GM19193 (cell line): ENCODE results near the gene MEGF9.

Experiments used
- POLR2A ChIP-seq: IDR thresholded peaks from 4 replicates; pipeline ENCODE4 v1.6.1; 2011; ENCODE audit not compliant: insufficient read depth, insufficient read length; ENCODE audit errors: extremely low read depth

Gene MEGF9

GRCh38 chr9:120593250-120593954, 120.9 kb downstream of the MEGF9 start:
- no peak for TF ChIP-seq POLR2A

GRCh38 chr9:120592210-120592609, 122.1 kb downstream of the MEGF9 start:
- no peak for TF ChIP-seq POLR2A

GRCh38 chr9:120587328-120587727, 126.9 kb downstream of the MEGF9 start:
- no peak for TF ChIP-seq POLR2A

GRCh38 chr9:120583958-120584369, 130.3 kb downstream of the MEGF9 start:
- no peak for TF ChIP-seq POLR2A

DNA sequence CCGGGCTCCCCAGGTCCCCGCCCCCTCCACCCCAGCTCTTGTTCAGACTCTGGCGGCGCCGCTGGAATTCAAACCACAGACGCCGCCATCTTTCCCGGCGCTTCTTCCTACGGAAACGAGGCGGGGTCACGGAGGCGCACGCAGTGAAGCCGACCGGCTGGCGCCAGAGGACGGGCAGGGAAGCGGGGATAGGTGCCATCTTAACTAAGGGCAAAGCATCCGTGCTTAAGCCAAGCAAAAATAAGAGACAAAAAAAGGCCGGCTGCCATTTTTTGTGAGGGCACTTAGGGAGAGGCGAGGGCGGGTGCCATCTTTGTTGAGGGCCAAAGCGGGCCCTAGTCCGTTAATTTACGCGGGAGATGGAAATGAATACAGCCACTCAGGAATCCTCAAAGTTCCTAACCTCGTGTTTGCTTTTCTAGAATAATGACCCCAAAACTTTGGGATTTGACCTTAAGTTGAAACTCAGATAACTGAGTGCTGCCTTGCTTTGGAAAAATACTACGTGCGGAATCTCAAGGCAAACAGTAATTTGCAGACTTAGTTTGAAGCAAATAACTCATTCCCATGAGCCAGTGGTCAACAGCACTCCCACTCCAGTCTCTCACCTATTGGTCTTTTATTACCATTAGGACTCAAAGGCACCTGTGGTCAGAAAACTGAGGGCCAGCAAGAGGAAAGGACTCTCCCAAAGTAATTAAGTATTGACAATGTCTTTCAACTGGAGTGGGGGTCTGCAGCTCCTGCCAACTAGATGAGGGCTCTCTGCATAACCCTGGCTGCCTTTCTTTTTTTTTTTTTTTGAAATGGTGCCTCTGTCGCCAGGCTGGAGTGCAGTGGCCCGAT, 134.0 kb downstream of the MEGF9 start, which contains the start of gene CDK5RAP2:
CDK5RAP2 (minus strand) TSS at position 117 of the 846 bp plus-strand sequence. CDS start 189 bp downstream, outside the sequence.
- TF ChIP-seq POLR2A, result peak; percentile 70

- no peak for TF ChIP-seq POLR2A
Measured at GRCh38 chr9:120579139-120580050, 134.9 kb downstream of the MEGF9 start.

DNA sequence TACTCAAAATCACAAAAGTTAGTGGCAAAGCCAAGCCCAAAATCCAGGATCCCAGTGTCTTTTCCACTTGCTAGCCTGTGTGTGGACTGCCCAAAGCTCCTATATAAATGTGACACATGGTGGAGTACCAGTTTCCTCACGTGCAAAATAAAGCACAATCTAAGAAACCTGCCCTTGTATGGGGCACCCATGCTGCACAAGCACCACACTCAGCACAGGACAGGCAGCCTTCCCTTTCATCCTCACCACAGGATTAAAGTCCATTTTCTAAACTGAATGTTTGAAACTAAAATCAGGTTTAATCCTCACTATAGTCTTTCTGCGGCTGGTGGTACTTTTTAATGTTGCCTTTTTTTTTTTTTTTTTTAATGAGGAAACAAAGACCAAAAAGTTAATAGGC, 139.8 kb downstream of the MEGF9 start:
- TF ChIP-seq POLR2A, result no peak

DNA sequence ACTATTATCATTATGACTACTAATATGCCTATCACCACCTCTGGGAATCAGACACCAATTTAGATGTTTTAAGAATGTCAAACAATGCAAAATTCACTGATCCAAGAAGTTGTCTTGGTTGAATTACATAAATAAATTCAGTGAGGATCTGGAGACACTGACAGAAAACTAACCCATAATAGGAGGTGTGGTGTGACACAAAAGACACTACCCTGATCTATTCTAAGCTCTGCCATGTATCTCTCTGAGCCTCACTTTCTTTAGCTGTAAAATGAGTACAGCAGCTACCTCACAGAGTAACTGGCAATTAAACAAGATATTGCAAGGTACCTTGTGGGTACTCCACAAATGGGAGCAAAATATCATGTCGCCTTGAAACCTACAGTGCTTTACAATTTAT, 141.8 kb downstream of the MEGF9 start:
- no peak for TF ChIP-seq POLR2A

- no peak for TF ChIP-seq POLR2A
Measured at GRCh38 chr9:120571443-120572257, 142.6 kb downstream of the MEGF9 start.

DNA sequence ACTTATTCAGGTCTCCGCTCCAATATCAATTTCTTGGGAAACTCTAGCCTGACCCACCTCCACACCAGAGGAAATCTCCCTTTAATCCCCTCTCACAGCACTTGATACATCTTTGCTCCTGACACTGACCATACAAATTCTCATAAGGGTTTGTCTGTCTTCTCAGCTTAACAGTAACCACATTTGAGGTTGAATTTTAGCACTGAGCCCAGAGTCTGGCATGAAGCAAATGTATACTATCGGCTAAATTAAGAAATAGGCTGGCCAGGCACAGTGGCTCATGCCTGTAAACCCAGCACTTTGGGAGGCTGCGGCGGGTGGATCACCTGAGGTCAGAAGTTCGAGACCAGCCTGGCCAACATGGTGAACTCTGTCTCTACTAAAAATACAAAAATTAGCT, 144.0 kb downstream of the MEGF9 start:
- TF ChIP-seq POLR2A, result no peak

DNA sequence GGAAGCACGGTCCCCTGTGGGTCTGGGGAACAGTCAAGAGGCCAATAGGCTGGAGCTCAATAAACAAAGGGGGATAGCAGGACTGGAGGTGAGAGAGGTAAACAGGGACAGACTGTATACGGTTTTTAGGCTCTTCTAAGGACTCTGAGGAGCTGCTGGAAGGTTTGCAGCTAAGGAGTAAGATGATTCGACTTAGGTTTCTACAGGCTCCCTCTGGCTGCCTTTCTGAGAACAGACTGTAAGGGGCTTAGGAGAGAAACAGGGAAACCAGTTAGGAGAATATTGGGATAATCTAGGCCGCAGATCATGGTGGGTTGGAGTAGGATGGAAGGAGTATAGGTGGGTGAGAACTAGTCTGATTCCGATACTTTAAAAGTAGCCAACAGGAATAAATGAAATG, 144.7 kb downstream of the MEGF9 start:
- TF ChIP-seq POLR2A, result no peak

DNA sequence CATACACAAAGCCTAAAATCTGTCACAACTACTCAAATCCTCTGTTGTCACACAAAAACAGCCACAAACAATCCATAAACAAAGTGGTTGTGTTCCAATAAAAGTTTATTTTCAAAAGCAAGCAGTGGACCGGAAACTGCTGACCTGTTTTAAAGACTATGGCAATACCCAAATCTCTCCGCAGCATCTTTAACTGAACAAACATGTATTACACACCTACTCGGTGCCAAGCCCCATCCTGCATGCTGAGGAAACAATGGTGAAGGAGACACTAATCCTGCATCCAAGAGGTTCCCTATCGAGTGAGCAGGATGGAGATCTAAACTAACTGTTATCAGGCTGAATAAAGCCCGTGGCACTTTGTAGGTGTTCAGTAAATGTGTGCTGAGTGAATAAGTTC, 145.5 kb downstream of the MEGF9 start:
- no peak for TF ChIP-seq POLR2A

GRCh38 chr9:120567874-120568273, 146.4 kb downstream of the MEGF9 start:
- no peak for TF ChIP-seq POLR2A

DNA sequence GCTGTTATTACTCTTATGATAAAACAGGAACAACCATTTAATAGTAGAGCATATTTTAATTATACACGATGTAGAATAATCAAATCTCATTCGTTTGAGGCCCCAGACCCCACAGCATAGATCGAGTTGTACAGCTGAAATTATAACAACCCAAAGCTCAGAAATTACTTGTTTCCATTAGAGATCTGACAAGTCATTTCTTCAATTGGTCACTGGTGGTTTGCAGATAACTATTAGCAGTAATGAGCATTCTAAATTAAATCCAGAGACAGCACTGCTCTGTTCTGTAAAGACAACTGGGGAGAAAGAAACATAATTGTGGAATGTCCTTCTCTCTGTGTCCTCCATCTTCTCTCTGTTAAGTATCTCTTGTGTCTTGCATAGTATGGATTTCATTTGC, 147.2 kb downstream of the MEGF9 start:
- TF ChIP-seq POLR2A, result no peak
